MG63 (cell line): ENCODE measurements around the gene CD248. TPM values are rescaled to one million over a fixed set of nuclear protein-coding genes. Genes with fewer than 3 reads are reported as not detected.
A peak's percentile ranks its signal among the peaks of the same experiment; 100 is the strongest.
"Not testable (repeated sequence)": the region's sequence is repeated elsewhere in the genome, so short reads cannot be mapped to it uniquely, and the experiment has no call there.

Experiments used
- DNase-seq: peaks from one replicate; pipeline ENCODE4 v3.0.0-alpha.2; 2020
- H3K27me3 ChIP-seq: fragments of 250-450 bp; sonication (Bioruptor Pico); 2 replicates; pipeline ENCODE4 v1.5.1; 2020; ENCODE audit warnings: mild to moderate bottlenecking, moderate library complexity
- H3K36me3 ChIP-seq: fragments of 250-450 bp; sonication (Bioruptor Pico); 2 replicates; pipeline ENCODE4 v1.5.1; 2020; ENCODE audit warnings: mild to moderate bottlenecking, moderate library complexity
- H3K4me3 ChIP-seq: fragments of 250-450 bp; sonication (Bioruptor Pico); 2 replicates; pipeline ENCODE4 v1.5.1; 2020; ENCODE audit warnings: mild to moderate bottlenecking, moderate library complexity
- H3K9me3 ChIP-seq: fragments of 250-450 bp; sonication (Bioruptor Pico); 2 replicates; pipeline ENCODE4 v1.5.1; 2020; ENCODE audit warnings: mild to moderate bottlenecking, moderate library complexity
- total RNA-seq: library from RNA; depleted of rRNA; stranded (reverse); fragments of >200 nt; shearing (Covaris generic); gene quantifications from 2 replicates; pipeline ENCODE4 v1.2.3, GENCODE V29; 2014; ENCODE audit warnings: low replicate concordance; rRNA removed

CD248 gene, protein sequence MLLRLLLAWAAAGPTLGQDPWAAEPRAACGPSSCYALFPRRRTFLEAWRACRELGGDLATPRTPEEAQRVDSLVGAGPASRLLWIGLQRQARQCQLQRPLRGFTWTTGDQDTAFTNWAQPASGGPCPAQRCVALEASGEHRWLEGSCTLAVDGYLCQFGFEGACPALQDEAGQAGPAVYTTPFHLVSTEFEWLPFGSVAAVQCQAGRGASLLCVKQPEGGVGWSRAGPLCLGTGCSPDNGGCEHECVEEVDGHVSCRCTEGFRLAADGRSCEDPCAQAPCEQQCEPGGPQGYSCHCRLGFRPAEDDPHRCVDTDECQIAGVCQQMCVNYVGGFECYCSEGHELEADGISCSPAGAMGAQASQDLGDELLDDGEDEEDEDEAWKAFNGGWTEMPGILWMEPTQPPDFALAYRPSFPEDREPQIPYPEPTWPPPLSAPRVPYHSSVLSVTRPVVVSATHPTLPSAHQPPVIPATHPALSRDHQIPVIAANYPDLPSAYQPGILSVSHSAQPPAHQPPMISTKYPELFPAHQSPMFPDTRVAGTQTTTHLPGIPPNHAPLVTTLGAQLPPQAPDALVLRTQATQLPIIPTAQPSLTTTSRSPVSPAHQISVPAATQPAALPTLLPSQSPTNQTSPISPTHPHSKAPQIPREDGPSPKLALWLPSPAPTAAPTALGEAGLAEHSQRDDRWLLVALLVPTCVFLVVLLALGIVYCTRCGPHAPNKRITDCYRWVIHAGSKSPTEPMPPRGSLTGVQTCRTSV
- total RNA-seq: not detected in 2 replicates

DNA sequence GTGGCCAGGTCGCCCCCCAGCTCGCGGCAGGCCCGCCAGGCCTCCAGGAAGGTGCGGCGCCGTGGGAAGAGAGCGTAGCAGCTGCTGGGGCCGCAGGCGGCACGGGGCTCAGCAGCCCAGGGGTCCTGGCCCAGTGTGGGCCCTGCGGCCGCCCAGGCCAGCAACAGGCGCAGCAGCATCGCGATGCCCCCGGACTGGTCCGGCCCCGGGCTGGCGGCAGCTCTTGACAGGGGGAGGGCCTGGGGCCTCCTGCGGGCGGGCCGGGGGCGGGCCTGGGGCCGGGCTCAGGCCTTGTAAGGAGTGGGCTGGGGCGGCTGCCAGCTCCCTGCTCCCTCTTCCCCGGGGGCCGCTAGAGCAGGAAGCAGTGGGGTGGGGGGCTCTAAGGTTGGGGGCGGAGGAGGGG, at the start of gene CD248:
Gene CD248 (minus strand): TSS at position 196 of the 403 bp plus-strand sequence. CDS start 17 bp downstream, at position 179.
- Histone ChIP-seq H3K9me3 (0 out of 2 replicates have a peak, but pooled peaks cover 2% of the 10 kb centered on the region), H3K36me3 (no peaks in the 10 kb centered on the region), H3K4me3 (no peak within 1 kb of the TSS), H3K27me3 (no peaks in the 10 kb centered on the region)
- DNase-seq: no peak

DNA sequence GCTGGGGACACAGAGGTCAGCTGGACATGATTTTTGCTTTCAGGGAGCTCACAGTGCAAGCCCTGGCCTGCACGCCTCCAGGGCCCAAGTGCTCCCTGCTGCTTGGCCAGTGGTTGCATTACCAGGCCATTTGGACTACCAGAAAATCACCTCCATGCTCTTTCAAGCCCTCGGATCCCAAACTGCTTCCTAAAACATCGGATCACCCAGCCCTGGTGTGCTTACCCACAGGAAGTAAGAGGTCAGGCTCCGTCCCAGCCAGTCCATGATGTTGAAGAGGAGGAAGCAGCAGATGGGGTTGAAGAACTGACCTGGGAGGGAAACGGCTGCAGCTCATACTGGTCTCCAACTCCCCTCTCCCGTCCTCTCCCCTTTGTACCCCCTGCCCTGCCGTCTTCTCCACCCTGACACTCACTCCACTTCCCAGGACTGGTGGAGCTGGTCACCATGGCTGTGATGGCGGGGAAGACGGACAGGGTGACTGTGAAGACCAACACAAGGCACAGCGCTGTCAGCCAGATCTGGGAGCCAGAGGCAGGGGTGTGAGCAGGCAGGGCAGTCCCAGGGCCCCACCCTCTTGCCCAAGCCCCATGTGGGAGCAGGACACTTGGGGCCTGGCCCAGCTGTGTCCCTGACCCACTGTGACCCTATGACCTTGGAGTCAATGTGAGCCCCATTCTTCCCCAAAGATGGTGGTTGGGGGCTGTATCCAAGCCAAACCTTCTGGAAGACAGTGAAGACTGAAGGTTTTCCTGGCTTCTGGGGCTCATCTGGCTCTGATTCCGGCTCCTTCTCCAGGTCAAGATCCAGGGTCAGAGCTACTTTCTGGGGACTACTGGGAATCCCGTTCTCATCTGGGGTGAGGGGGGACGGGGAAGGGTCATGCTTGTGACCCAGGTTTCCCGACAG, 49.1 kb upstream of the CD248 start:
- Histone ChIP-seq H3K9me3 (no peaks in the 10 kb centered on the region), H3K27me3 (peaks cover 1% of the 10 kb centered on the region), H3K4me3 (no peak overlapping the region), H3K36me3 (no peaks in the 10 kb centered on the region)
- no peak for DNase-seq

DNA sequence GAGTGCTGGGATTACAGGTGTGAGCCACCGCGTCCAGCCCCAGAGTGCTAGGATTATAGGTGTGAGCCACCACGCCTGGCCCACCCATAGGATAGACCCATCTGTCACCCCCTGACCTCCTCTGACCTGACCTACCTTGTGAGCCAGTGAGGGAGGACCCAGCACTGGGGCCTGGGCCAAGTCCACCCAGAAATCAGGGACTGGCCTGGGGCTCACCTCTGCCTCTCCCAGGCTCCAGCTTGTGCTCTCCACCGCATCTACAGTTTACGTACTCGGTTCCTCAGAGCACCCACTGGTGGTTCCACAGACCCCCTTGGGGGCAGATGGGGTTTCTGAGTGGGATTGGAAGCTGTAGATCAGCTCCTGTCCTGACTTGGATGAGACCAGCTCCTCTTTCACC, 48.3 kb upstream of the CD248 start:
- no peak overlapping the region for H3K4me3 ChIP-seq
- no peak for DNase-seq
- no peaks in the 10 kb centered on the region for H3K36me3 ChIP-seq
- no peaks in the 10 kb centered on the region for H3K9me3 ChIP-seq
- H3K27me3 ChIP-seq: no peaks in the 10 kb centered on the region

DNA sequence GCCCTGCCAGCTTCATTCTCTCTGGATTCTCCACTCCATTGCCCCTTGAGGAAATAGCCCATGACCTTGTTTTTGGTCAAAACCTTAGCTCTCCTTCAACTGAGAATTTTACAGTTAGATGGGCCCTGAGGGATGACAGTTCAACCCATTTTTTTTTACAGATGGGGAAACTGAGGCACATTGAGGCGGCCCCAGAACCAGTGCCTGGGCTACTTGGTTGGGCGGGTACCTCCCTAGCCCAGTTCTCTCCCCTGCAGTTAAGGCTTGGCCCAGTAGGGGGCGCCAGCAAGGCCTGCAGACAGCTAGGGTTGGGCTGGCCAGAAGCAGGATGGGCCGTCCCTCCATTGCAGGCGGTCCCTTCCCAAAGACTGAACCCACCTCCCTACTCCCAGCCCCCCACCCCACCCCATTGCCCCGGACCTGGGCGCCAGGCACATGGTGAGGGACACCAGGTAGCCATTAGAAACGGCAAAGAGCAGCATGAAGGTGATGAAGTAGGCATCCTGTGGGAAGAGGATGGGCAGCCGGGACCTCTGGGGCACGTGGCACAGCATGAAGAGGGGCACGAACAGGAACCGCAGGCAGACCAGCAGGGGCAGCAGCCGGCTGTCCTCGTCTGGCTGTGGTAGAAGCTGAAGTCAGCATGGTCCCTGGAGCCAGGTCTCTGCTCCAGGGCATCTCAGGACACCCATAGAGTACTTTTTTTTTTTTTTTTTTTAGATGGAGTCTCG, 47.1 kb upstream of the CD248 start:
- no peak overlapping the region for H3K4me3 ChIP-seq
- no peak for DNase-seq
- no peaks in the 10 kb centered on the region for H3K9me3 ChIP-seq
- no peaks in the 10 kb centered on the region for H3K27me3 ChIP-seq
- no peaks in the 10 kb centered on the region for H3K36me3 ChIP-seq

DNA sequence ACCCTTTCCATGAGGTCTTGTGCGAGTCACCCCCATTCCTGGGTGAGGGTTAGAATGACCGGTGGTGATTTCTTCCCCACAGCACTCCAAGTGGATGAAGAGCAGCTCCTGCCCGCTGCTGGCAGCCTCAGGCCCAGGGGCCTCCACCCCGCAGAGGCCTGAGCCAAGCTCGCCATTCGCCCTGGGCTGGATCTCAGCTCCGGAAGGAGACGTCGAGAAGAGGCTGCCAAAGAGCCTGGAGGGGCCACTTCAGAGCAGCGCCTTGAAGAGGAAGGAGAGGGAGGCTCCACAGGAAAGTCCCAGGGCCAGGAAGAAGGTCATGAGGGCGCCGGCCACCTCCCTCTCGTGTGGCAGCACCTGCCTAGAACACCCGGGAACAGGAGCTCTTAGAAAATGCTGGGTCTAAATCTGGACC, 46.4 kb upstream of the CD248 start:
- no peak for DNase-seq
- Histone ChIP-seq H3K27me3 (no peaks in the 10 kb centered on the region), H3K4me3 (no peak overlapping the region), H3K9me3 (no peaks in the 10 kb centered on the region), H3K36me3 (no peaks in the 10 kb centered on the region)

DNA sequence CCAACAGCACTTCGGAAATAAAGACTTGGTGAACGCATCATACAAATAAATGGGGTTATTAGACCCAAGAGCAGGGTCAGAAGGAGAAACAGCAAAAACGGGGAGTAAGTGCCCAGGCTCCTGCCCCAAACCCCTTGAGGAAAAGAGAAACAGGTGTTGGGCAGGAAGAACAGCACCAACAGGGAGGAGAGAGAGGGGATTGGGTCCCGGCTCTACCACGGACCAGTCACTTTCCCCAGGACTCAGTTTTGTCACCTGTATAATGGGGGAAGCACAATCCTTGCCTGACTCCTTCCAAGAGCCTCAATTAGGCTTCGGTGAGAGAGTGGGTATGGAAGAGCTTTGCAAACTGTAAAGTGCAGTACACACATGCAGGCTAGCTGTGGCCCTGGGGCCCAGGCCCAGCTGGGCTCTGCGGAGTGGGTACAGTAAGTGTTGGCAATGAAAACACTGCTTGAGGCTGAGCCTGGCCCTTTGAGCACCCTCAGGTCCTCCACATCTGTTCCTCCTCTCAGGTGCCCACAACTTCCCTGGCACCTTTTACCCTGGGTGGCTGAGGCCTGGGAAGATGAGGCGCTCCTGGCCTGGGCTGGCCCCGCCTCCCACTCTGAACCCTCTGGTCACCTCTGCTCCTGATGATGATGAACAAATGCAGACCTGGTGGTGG, 45.8 kb upstream of the CD248 start:
- no peak for DNase-seq
- Histone ChIP-seq H3K4me3 (no peak overlapping the region), H3K9me3 (no peaks in the 10 kb centered on the region), H3K27me3 (no peaks in the 10 kb centered on the region), H3K36me3 (no peaks in the 10 kb centered on the region)

DNA sequence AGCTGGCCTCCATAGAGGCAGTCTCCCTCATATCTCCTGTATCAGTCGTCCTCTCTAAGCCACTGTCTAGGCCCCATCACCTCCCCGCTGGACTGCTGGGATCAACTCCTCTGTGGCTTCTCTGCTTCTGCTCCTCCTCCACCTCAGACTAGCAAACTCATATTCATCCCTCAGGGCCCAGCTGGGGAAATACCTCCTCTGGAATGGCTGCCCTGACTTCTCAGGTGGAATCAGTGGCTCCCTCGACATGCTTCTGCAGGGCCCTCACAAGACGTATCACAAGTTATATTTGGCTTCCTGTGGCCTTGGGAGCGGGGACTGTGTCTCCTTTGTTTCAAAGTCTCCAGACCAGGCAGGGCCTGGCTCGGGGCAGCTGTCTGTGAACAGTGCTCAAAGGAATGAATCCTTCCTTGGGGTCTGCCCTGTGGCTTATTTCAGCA, 44.7 kb upstream of the CD248 start:
- no peaks in the 10 kb centered on the region for H3K9me3 ChIP-seq
- H3K4me3 ChIP-seq: no peak overlapping the region
- no peaks in the 10 kb centered on the region for H3K27me3 ChIP-seq
- H3K36me3 ChIP-seq: no peaks in the 10 kb centered on the region
- no peak for DNase-seq

DNA sequence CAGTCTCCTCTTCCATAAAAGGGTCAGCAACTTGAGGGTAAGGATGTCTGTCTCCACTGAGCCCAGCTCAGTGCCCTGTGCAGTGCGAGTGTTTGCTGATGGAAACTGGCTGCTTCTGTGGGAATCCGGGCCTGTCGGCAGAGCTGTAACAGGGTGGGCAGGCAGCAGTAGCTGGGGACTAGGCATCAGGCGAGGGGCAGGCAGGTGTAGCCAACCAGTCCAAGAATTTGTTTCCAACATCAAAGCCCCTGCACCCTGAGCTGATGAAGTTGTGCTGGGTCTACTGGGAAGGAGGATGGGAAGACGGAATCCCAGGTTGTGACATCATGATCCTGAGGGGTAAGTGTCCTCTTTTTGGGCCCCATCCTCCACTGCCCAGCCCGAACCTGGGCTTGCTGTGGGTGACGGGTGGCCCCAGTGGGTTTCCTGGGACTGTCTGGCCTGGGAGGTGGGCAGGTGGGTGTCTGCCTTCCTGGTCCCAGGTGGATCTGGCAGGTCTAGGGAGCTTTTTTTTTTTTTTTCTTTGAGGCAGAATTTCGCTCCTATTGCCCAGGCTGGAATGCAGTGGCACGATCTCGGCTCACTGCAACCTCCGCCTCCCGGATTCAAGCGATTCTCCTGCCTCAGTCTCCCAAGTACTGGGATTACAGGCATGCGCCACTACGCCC, 43.7 kb upstream of the CD248 start:
- no peaks in the 10 kb centered on the region for H3K9me3 ChIP-seq
- no peak for DNase-seq
- no peaks in the 10 kb centered on the region for H3K27me3 ChIP-seq
- H3K36me3 ChIP-seq: no peaks in the 10 kb centered on the region
- no peak overlapping the region for H3K4me3 ChIP-seq

DNA sequence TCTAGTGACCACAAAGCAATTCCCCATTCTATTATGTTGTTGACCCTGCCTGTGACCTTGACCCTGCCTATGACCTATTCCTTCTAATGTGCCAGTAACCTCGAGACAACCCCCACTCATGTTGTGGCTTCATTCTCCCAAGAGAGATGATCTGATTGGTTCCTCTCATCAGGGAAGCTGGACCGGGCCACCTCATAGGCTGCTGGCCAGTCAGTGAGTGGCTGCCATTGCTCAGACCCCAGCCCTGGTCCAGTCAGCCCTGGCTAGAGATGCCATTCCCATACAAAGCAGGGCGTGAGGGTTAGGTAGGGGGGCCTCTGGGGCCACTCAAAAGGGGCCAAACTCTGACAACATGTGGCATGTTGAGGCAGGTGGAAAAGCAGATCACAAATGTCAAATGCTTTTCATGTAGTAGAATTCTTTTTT, 42.8 kb upstream of the CD248 start:
- no peak for DNase-seq
- no peaks in the 10 kb centered on the region for H3K36me3 ChIP-seq
- no peaks in the 10 kb centered on the region for H3K27me3 ChIP-seq
- H3K4me3 ChIP-seq: no peak overlapping the region
- H3K9me3 ChIP-seq: no peaks in the 10 kb centered on the region

DNA sequence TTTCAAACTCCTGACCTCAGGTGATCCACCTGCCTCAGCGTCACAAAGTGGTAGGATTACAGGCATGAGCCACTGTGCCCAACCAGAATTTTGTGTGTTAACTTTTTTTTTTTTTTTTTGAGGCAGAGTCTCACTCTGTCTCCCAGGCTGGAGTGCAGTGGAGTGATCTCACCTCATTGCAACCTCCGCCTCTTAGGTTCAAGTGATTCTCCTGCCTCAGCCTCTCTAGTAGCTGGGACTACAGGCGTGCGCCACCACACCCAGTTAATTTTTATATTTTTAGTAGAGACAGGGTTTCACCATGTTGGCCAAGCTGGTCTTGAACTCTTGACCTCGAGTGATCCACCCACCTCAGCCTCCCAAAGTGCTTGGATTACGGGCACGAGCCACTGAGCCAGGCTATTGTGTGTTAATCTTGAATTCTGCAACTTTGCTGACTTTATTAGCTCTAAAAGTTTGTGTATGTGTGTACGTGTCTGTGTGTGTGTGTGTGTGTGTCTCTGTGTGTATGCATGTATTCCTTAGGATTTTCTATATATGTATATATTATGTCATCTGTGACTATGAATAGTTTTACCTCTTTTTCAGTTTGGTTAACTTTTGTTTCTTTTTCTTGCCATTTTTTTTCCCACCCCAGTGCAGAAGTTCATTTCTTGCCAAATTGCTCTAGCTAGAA, 33.9 kb upstream of the CD248 start:
- not testable (repeated sequence) for DNase-seq, H3K4me3 ChIP-seq, H3K9me3 ChIP-seq, H3K27me3 ChIP-seq, H3K36me3 ChIP-seq

DNA sequence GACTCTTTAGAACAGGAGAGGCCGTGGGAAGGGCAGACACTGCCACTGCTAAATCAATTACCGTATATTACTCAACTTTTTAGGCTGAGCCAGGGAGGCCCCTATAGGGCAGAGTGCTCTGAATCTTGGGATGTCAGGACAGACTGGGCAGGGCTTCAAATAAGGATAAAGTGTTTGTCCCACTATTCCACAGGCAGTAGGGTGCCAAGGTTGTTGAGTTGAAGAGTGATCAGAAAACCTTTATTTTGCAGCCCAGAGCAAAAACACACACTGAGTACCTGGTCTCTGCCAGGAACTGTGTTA, 32.2 kb upstream of the CD248 start:
- no peaks in the 10 kb centered on the region for H3K9me3 ChIP-seq
- peaks cover 3% of the 10 kb centered on the region; the same call in 1 of the 2 replicates for H3K36me3 ChIP-seq
- no peaks in the 10 kb centered on the region for H3K27me3 ChIP-seq
- DNase-seq: no peak
- H3K4me3 ChIP-seq: no peak overlapping the region

DNA sequence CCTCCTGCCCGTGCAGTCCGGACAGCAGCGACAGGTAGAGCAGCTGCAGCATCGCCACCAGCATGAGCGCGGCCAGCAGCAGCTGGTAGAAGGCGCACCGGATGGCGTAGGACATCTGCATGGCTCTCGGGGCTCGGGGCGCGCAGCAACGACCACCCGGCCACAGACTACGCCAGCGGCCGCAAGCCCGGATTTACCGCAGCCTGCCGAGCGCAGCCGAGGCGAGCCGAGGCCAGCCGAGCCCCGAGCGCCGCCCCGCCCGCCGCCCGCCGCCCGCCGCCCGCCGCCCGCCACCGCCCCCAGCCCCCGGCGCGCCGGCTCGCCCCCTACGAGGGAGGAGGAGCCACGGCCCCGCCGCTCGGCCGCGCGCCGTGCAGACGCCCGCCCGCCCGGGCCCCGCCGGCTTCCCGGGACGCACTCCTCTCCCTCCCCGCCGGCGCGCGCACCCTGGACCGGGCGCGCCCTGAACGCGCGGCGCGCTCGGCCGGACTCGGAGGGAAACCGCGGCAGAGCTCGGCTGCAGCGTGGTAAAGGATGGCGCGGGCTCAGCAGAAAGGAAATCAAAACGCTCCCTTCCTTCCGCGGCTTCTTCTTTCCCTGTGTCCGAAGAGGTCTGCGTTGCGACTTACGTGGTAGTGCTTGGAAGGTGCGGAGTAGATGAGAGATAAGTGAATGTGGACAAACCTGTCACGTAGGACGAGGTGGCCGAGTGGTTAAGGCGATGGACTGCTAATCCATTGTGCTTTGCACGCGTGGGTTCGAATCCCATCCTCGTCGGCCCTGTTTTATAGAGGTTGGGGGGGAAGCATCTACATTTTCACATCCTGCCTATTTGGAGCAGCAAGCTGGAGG, 30.8 kb upstream of the CD248 start, which contains the start of gene B4GAT1:
Gene B4GAT1 (minus strand): TSS at position 205 of the 852 bp plus-strand sequence. CDS start 84 bp downstream, at position 121.
- Histone ChIP-seq H3K4me3 (peak within 1 kb of the TSS; percentile 72), H3K36me3 (peaks cover 10% of the 10 kb centered on the region; the same call in 1 of the 2 replicates)
- peak; percentile 82 for DNase-seq

DNA sequence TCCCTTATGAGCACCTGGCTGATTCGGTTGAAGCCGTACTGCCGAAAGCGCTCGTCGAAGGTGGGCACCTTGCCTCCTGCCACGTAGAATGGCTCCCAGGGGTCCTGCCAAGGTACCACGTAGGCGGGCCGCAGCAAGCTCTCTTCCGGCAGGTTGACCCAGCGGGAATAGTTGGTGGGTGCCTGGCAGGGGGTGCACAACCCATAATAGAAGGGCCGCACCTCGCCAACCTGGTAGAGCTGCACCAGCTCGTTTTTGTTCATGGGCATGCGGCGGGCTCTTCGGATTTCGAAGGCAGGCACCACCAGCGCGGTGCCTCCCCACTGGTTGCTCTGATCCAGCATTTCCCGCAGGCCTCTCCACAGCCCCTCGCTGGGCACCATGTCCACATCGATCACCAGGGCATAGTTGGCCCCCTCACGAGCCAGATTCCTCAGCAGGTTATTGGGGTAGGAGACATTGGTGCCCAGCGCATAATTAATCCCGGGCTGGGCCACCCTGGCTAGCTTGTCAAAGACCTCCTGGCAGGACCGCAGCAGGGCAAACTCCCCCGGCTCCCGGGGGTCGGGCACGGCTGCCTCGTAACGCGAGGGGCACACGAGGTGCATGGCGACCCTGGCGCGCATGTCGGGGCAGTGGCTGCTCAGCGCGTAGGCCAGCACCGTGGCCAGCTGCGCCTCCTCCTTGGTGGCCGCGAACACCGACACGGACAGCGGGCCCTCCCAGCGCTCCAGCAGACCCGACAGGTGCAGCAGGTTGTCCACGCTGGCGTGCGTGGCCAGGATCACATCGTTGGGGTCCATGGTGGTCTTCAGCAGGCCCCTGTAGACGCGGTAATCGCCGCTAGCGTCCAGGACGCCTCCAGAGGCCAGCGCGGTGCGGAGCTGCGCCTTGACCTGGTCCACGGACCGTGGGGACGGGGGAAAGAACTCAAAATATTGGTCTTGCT, 29.9 kb upstream of the CD248 start:
- no peaks in the 10 kb centered on the region for H3K9me3 ChIP-seq
- peaks cover 15% of the 10 kb centered on the region for H3K36me3 ChIP-seq
- peak overlapping the region; percentile 72 for H3K4me3 ChIP-seq
- H3K27me3 ChIP-seq: no peaks in the 10 kb centered on the region
- DNase-seq: no peak

More for the DNA sequence above, 30.8 kb upstream of the CD248 start, which contains the start of gene B4GAT1:
- Histone ChIP-seq H3K9me3 (no peaks in the 10 kb centered on the region), H3K27me3 (no peaks in the 10 kb centered on the region)
